ENCODE data around the gene SMAD5.

Gene SMAD5

DNA sequence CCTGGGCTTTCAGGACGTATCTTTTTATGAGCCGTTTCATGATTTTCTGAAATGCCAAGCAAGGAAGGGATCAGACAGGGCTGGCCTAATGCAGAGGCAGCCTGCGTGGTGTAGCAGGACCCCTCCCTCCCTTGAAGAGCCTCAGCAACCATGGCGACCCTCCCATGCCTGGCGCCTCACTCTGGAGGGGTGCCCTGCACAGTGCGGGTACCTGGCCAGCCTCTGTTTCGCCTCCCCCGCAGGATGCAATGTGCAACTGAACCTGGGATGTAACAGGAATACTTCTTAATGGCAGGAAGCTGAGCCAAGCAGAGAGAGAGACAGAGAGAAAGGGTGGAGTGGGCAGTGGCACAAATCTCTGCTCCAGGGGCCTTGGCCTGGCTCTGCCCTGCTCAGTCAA lies 83.6 kb downstream of the SMAD5 start:
- TF ChIP-seq, protein P1, sequence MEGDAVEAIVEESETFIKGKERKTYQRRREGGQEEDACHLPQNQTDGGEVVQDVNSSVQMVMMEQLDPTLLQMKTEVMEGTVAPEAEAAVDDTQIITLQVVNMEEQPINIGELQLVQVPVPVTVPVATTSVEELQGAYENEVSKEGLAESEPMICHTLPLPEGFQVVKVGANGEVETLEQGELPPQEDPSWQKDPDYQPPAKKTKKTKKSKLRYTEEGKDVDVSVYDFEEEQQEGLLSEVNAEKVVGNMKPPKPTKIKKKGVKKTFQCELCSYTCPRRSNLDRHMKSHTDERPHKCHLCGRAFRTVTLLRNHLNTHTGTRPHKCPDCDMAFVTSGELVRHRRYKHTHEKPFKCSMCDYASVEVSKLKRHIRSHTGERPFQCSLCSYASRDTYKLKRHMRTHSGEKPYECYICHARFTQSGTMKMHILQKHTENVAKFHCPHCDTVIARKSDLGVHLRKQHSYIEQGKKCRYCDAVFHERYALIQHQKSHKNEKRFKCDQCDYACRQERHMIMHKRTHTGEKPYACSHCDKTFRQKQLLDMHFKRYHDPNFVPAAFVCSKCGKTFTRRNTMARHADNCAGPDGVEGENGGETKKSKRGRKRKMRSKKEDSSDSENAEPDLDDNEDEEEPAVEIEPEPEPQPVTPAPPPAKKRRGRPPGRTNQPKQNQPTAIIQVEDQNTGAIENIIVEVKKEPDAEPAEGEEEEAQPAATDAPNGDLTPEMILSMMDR (conservative IDR thresholded peaks at IDR 0.05; ENCODE audit: control insufficient read depth, insufficient read depth, low read depth, low read length): no peak
- DNase-seq (ENCODE audit: low read depth): no peak
- no peak overlapping the region for H3K4me3 ChIP-seq (ENCODE audit: control insufficient read depth, low read depth, low read length)

DNA sequence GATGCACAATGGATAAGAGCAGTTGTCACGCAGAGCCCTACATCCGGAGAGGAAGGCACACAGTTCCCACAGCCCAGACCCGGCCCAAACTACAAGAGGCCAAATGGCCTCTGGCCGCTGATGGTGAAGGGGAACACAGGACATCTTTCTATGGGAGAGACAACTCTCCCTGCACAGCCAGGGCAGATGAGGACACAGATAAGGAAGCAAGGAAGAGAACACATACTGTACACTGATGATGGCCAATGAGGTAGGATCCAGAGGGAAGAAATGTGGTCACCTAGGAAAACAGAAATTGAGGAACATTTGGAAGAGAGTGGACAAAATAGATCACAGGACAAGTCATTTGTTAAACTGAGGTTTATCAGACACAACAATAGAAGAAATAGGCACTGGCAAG lies 88.7 kb downstream of the SMAD5 start:
- H3K4me3 ChIP-seq (ENCODE audit: control insufficient read depth, low read depth, low read length): no peak overlapping the region
- TF ChIP-seq, protein P1 (conservative IDR thresholded peaks at IDR 0.05; ENCODE audit: control insufficient read depth, insufficient read depth, low read depth, low read length): no peak
- DNase-seq (ENCODE audit: low read depth): no peak

DNA sequence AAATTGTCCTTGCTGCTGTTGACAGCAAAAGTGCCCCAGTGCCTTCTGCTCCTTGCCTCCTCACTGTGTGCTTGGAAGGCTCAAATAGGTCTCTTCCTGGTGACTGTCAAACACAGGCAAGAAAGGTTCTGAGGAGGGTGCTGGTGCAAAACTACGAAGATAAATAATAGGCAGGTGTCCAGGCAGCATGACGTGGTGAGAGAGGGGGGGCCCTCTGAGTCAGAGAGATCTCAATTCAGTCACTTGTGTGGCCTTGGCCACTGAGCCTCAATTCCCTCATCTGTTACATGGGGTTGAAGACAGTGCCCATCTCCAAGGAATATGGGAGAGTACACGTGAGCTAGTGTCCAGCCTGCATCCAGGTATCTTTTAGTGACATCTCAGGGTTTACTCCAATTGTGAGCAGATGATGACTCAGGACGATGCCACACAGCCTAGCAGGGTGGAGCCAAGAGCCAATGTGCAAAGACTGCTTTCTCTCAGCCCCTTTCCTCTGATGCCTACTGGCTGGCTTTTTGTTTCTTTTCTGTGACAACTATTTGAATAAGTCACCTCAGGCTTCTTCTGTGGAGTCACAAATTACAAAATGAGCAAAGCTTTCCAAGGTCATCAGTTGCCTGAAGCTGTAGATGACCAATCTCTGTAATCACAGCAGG lies 90.1 kb downstream of the SMAD5 start:
- no peak for DNase-seq (ENCODE audit: low read depth)
- TF ChIP-seq, protein P1 (conservative IDR thresholded peaks at IDR 0.05; ENCODE audit: control insufficient read depth, insufficient read depth, low read depth, low read length): no peak
- H3K4me3 ChIP-seq (ENCODE audit: control insufficient read depth, low read depth, low read length): no peak overlapping the region

DNA sequence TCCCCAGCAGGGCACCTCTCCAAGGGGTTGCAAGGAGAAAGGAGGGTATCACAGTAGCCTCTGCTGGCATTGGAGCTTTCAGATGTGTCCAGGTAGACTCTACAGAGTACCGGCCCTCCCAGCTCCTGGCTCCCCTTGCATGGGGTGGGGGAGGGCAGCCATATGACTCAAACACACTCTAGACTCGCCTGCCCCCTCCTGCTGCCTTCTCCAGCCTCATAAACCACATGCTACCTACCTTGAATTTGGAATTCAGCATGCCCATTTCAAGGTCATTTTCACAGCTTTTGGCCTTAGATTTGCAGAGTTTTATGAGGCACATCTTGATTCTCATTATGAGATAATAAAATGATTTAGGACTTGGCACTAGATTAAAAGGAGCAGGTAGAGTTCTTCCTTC lies 93.2 kb downstream of the SMAD5 start:
- DNase-seq (ENCODE audit: low read depth): no peak
- no peak overlapping the region for H3K4me3 ChIP-seq (ENCODE audit: control insufficient read depth, low read depth, low read length)
- TF ChIP-seq, protein P1 (conservative IDR thresholded peaks at IDR 0.05; ENCODE audit: control insufficient read depth, insufficient read depth, low read depth, low read length): no peak

- H3K4me3 ChIP-seq (ENCODE audit: control insufficient read depth, low read depth, low read length): no peak overlapping the region
- no peak for DNase-seq (ENCODE audit: low read depth)
- TF ChIP-seq, protein P1 (conservative IDR thresholded peaks at IDR 0.05; ENCODE audit: control insufficient read depth, insufficient read depth, low read depth, low read length): no peak
Measured at GRCh38 chr5:136226401-136226800, 93.8 kb downstream of the SMAD5 start.

DNA sequence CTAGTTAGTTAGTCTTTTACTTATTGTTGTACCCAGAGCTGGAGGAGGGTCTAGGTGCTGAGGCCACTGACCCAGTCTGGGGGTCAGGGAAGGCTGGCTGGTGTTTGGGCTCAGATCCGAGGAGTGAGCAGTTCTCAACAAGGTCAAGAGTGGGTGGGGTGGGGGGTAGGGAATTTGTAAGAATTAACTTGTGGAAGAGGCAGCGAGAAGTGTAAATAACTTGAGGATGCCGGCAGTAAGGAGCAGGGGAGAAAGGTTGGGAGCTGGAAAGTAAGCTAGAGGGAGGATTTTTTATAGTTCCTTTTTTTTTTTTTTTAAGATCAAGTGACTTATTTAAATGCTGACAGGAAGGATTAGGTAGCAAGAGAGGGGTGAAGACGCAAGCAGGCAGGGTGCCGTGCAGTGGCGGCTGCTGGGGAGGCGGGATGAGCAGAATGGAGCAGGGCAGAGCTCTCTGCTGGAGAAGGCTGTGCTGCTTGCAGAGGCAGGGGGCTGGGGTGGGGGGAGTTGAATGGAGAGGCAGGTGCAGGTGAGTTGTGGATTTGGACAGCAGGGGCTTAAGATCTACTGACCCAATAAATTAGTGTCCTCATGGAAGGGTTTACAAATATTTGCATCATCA lies 95.6 kb downstream of the SMAD5 start:
- TF ChIP-seq, protein P1 (conservative IDR thresholded peaks at IDR 0.05; ENCODE audit: control insufficient read depth, insufficient read depth, low read depth, low read length): no peak
- no peak overlapping the region for H3K4me3 ChIP-seq (ENCODE audit: control insufficient read depth, low read depth, low read length)
- DNase-seq (ENCODE audit: low read depth): no peak
